Ureter (tissue), 1 donor: ENCODE results near the gene SLC4A4. TPM values are rescaled to one million over a fixed set of nuclear protein-coding genes. Genes with fewer than 3 reads are reported as not detected.

ENCODE experiments used
- DNase-seq: peaks from one replicate; pipeline ENCODE4 v3.0.0-alpha.2; 2020; ENCODE audit warnings: low spot score
- total RNA-seq: library from RNA; stranded (reverse); gene quantifications from one replicate; pipeline ENCODE4 v1.2.4, GENCODE V29; 2023
- donor health status: DM: yes; HTN: yes; CAD: no.

SLC4A4 gene
- total RNA-seq, 1 donor from 2014 or later = 36.8 TPM

DNA sequence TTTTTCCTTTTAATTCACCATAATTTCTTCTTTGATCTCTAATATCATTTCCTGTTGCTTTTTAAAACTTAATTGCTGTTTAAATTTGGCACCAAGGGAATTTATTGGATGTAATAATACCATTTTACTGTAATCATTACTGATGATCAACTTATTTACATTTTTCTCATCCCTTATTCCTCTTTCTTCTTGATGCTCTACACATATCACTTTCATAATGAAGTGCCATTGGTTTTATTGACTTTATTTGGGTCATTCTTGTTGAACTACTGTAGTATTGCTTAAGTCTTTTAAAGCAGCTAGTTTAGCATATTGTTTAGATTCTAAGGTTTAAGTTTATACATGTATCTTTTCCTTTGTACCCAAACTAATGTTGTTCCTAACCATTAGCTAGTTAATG is 130.7 kb downstream of the SLC4A4 start:
- no peak for DNase-seq

DNA sequence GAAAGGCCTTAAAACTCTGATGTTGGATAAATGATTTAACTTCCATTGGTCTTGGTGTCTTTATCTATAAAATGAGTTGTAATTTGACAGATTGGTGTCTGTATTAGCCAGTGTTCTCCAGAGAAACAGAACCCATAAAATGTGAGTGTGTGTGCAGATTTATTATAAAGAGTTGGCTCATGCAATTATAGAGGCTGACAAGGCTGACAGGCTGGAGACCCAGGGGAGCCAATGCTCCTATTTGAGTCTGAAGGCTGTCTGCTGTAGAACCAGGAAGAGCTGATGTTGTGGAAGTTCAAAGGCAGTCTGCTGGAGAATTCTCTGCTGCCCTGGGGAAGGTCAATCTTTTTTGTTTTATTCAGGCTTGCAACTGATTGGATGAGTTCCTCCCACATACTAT is 131.7 kb downstream of the SLC4A4 start:
- no peak for DNase-seq

DNA sequence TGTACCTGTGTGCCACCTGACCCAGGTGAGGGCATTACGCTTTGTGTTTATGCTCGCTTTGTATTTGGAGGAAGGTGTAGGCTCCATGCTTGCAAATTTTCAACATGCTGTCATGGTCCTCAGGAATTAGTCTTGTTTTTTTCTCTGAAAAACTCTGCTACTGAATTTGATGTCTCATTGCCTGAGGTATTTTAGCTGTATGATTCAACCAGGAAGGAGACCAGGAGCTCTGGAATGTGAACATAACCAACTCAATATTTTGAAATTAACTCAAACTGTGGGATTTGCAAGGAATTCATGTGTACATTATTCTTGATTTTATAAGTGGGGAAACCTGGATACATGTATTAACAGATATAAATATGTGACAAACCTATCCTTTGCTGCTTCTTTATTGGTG is 134.1 kb downstream of the SLC4A4 start:
- no peak for DNase-seq

DNA sequence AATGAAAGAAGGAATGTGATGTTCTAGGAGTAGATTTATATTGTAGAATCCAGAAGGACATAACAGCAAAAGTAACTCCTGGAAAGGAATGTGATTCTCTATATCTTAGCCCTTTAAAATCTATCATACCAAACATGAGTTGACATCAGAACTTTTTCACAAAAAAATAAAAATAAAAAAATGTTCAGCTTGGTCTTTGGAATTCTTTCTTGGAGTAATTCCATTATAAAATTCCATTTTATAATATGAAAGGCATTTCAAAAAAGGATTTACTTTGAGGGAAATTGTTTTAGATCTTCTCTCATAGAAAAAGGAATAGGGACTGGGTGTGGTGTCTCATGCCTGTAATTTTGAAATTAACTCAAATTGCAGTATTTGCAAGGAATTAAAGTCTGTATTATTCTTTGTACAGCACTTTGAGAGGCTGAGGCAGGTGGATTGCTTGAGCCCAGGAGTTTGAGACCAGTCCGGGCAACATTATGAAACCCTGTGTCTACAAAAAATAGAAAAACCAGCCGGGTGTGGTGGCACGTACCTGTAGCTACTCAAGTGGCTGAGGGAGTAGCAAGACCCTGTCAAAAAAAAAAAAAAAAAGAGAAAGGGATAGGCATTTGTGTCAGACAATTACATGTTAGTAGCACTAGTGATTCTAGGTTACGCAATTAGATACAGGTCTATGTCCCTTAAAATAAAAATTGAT is 134.9 kb downstream of the SLC4A4 start:
- DNase-seq = no peak

DNA sequence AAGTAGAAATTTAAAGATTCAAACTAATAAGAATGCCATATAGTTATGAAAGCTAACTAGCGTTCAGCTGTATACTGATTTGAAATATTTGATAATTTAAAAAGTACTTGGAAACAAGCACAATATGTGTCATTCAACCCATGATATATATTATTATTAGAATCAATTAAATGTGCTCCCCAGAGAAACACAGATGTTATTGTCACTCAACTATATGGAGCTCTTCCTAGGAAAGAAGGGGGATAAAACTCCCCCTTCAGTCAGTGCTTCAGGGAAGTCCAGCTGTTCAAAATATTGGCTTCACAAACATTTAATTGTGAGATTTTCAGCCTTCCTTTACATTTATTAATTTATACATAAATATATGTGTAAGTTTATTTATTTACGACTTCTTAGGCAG is 135.9 kb downstream of the SLC4A4 start:
- DNase-seq = no peak

DNA sequence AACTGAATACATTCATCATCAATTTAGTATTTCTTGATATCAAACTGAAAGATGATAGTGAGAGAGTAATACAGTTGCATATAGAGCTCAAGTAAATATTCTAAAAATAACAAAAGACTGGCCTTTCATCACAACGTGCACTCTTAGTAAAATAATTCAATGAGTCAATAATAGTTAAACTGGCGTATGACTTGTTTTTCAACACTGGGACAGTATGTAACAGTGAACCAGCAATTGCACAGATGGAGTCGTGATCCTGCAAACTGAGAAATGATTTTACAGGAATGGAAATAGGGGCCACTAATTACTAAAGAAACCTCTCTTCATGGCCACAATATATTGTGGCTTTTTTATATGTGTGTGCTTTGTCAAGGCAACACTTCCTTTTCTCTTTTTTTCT is 137.4 kb downstream of the SLC4A4 start:
- no peak for DNase-seq

DNA sequence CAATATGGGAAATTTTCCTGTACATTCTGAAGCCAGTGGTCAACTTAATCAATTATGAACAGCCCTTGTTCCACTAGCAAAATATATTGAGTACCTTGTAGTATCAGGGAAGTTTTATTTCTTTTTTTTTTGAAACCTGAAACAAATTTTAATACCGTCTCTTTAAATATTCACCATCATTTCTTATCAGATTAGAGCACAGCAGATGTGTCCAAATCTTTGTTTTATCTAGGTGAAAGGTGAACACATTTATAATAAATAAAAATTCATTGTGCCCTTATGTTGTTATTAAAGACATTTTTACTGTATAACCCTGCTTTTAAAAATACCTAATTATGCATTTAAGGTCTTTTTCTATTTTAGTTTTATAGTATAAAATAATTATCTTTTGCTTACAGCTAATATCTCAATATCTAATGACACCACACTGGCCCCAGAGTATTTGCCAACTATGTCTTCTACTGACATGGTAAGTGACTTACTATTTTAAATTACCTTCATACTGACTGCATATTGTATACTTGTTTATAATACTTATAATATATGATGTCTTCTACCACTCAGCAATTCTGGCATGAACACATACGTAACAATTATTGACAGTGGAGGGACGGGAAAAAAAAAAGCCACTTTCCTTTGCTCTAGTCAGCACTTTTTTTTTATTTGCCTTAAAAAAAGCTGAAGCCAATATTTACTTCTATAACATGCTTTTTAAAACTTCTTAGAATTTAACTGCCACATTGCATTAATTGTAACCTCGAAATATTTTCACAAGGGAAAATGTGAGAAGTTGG is 147.9 kb downstream of the SLC4A4 start:
- no peak for DNase-seq

DNA sequence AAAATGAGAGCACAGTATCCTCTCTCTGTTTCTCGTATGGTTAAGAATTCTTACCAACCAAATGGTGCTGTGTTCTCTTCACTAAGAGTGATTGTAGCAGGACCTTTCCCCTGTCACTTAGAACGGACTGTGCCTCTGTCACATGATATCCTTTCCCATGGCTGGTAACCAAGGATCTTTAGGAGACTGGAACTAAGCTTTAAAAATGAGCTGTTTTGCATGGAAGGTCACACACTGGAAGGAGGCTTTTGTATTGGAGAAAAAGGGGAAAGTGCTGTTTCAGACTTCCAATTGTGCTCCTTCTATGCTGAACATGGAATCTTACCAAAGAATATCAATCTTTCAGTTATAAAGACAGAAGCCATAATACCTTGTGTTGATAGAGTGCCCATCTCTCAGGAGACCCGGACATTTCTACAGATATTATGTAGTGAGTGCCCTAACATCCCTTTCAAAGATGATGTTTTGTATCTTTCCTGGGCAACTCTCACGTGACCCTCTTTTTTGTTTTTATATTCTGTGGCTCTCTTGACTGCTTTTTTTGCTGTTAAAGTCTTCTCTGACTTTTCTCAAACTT is 148.6 kb downstream of the SLC4A4 start:
- no peak for DNase-seq

DNA sequence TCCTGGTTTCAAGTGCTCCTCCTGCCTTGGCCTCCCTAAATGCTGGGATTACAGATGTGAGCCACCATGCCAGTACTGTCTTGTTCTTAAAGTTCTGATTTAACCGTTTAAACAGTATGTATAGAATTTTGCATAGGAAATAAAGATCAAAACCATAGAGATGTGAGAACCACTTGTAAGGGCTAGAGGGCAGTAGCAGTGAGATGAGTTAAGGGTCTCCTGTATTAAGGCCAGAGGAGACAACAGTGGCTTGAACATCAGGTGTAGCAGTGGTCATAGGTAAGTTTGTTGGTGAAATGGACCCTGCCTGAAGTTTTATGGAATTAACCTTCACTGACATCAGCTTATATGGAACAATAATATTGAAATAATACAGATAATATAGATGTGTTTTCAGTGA is 155.7 kb downstream of the SLC4A4 start:
- no peak for DNase-seq

DNA sequence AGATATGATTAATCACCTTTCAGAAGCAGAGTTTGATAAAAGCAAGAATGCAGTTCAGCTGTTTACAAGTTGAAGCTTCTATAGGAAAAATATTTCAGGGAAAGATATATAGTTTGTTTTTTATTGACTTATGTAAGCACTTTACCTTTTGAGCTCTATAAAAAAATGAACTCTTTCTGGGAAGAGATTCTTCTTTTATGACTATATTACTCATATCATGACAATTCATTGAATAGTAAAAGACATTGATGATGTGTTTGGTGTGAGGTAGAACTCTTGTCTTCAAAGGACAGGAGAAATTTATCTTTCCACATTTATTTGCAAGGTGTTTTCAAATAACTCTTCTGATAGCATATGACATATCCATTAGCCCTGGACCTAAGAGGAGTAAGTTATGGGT is 156.6 kb downstream of the SLC4A4 start:
- no peak for DNase-seq

DNA sequence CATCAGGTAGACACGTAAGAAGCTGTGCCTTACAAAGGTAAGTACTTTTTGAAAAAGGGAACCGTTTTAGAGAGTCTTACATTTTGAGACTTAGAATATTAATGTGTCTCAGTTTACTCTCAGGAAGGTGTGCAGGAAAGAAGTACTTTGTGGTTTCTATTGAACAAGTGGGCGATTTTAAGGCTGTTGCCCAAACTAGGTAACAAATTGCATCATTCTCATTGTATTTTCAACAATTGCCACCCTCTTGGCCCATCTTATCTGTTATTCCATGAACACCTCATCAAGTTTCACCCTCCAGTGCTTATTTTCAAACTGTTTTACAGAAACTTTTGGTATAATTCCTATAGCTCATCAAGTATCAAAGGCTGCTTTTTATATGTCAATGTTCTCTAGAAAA is 158.3 kb downstream of the SLC4A4 start:
- no peak for DNase-seq

DNA sequence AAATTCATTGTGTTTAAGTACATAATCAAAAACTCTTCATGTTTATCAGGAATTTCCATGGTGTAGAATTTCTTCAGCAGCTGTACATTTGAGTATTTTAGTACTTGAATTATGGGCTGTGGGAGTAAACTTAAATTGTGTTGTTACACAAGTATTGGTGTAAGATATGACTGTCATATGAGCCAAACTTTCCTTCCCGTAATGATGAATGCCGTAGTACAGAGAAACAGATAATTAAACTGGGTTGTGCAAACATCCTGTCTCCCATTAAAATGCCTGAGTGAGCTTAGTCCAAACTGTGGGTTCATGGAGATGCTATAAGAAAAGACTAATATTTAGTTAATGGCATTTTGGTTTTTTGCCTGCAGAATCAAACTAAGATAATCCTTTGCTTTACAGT is 159.2 kb downstream of the SLC4A4 start:
- DNase-seq = no peak

DNA sequence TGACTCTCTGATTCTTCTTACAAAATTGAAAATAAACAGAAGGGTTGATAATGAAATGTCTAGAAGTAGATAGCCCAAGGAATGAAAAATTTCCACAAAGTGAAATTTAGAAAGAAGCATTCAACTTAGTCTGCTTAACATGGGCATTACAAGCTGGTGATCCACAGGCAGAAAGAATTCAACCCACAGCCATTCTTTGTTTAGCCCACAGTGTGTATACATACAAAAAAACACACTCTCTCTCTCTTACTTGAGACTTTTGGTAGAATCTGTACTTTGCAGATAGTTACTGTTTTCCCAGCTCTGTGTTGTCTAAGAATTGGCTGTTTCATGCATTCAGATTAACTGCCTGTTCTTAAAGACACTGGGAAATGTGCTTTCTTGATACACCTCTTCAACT is 159.8 kb downstream of the SLC4A4 start:
- DNase-seq = no peak

DNA sequence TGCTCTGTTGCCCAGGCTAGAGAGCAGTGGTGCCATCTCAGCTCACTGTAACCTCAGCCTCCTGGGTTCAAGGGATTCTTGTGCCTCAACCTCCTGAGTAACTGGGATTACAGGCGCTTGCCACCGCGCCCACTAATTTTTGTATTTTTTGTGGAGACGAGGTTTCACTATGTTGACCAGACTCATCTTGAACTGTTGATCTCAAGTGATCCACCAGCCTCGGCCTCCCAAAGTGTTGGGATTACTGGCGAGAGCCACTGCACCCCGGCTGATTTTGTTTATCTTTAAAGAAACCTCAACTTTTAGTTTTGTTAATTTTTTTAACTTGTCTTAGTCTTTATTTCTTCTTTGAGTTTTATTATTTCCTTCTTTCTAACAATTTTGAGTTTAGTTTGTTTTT is 163.2 kb downstream of the SLC4A4 start:
- no peak for DNase-seq

DNA sequence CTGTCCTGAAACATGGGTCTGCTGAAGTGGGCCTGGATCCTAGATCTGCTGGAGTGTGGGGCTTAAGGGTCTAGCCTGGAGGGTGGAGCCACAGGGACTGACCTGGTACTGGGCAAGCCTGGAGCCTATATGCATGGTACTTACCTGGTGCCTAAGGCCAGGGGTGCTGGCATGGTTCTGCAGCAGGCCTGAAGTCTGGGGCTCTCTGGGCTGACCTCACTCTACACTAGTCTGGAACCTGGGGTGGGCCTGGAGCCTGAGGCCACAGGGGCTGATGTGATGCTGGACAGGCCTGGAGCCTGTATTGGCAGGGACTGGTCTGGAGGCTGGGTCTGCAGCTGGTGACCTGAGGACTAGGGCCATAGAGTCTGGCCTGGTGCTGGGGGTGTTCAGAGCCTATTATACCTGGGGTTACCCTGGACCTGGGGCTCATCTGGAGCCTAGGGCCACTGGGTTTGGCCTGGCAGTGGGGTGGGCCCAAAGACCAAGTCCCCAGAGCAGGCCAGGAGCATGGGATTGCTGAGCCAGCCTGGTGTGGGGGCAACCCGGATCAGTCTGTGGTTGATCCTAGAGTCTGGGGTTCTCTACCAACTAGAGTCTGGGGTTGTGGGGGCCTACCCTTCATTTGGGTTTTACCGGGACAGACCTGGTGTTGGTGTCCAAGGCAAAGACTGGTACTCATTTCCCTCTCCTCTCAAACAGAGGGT is 179.6 kb downstream of the SLC4A4 start:
- DNase-seq = no peak

DNA sequence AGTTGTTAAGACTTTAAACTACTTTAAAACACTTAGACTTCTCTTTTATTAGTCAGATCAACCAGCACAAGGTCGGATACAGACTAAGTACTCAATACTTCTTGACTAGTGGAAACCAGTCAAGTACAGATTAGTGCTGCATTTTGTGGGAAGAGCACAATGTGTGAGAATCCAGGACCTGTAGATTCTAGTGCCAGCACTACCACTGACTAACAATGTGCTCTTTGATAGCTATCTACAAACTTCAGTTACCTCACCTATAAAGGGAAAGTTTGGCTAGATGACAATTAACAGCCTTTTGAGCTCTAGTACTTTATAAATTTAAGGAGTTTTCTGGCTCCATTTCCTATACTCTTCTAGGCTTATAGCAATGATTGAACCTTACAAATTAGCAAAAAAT is 181.5 kb downstream of the SLC4A4 start:
- no peak for DNase-seq

DNA sequence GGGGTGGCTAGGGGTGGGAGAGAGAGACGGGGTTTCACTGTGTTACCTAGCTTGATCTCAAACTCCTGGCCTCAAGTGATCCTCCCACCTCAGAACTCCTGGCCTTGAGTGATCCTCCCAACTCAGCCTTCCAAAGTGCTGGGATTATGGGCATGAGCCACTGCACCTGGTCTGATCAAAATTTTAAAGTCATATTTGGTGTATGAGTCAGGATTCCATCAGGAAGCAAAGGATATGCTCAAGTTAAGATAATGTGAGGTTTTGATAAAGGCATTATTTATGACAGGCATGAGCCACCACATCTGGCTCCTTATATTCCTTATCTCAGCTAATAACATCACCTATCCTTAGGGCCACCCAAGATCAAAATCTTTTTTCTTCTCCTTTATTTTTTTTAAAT is 182.0 kb downstream of the SLC4A4 start:
- no peak for DNase-seq

DNA sequence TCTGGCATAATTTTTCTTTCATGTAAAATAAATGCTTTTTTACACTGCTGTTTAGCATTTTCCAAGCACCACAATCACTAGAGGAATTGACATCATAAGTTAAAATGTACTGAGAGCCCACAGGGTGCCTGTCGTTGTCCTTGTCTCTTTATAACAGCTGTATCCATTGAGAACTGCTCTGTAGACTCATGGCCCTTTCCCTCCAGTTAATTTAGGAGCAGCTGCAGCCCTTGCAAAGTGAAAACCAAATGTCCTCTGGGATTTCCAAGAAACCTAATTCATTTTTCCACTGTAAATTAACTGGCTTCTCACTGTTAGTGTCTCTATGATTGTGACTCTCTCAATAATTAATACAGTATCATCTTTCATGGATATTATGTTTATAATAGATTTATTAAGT is 185.9 kb downstream of the SLC4A4 start:
- no peak for DNase-seq

DNA sequence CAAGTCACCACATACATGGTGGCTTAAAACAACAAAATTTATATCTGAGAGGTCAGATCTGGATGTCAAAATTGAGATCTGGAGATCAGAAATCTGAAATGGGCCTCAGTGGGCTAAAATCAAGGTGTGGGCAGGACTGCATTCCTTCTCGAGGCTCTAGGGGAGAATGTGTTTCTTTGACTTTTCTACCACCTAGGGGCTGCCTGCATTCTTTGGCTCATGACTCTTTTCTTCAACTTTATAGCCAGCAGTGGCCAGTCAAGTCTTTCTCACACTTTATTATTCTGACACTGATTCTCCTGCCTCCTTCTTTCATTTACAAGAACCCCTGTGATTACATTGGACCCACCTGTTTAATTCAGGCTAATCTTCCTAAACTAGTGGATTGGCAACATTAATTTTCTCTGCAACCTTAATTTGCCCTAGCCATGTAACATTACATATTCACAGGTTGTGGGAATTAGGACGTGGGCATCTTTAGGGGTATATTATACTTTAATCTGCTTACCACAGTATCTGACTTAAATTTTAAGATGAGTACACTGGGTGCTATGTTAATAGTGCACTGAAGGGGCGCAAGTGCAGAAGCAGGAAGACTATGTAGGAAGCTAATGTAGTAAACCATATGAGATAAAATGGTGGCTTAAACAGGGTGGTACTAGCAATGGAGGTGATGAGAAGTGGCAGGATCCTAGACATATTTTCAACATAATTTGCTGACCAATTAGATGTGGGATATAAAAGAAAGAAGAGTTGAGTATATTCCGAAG is 188.0 kb downstream of the SLC4A4 start:
- DNase-seq = no peak

DNA sequence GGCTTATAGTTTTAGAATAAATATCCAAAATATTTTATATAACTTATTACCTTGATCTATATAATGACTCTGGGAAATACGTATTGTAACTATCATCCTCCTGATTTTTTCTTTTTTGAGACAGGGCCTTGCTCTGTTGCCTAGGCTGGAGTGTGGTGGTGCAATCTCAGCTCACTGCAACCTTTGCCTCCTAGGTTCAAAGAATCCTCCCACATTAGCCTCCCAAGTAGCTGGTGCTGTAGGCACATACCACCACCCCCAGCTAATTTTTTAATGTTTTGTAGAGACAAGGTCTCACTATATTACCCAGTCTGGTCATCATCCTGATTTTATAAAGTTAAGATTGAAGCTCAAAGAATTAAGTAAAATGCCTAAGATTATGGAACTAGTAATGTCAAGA is 193.6 kb downstream of the SLC4A4 start:
- DNase-seq = no peak

DNA sequence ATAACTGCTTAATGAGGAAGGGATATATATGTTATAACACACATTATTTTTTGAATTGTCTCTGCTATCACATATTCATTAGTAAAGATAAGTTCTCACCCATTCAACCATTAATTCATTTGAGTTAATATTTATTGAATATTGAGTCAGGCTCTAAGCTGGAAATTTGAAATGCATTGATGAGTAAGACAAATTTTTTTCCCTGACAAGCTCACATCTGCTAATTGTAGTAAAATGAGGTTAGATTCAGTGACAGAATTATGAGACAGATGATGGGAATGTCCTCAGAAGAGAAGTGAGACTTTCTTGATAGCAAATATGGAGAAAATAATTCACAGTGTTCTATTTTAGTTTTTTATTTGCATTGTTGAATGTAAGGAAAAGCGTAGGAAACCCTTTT is 194.3 kb downstream of the SLC4A4 start:
- no peak for DNase-seq

DNA sequence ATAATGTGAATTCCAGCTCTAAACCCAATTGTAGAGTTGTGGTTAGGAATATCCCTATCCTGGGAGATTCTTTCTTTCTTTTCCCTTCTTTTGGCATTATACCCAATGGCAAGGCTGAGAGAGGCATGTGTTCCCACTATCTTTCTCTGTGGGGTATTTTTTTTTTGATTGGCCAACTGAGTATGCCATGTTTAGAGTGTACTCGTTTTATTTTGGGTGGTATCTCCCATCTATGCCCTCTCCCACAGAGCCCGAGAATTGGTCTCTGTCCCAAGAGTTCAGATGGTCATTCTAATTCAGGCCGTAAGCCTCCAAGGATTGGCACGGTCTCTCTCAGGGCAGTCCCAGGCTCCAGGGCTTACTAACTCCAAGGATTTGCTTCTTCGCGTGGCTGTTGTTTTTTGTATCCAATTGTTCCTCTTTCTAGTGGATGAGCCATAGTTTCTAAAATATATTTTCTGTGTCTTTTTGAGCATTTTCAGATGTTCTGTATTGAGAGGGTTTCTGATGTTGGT is 198.8 kb downstream of the SLC4A4 start:
- no peak for DNase-seq
